Activated naive CD4-positive, alpha-beta T cell treated with Interleukin-2 at 50 U/mL for 16 hours (primary cell): ENCODE results near the gene IMMP2L.

Experiments
- DNase-seq: peaks from one replicate; pipeline ENCODE4 v3.0.0-alpha.2; 2020

IMMP2L gene

DNA sequence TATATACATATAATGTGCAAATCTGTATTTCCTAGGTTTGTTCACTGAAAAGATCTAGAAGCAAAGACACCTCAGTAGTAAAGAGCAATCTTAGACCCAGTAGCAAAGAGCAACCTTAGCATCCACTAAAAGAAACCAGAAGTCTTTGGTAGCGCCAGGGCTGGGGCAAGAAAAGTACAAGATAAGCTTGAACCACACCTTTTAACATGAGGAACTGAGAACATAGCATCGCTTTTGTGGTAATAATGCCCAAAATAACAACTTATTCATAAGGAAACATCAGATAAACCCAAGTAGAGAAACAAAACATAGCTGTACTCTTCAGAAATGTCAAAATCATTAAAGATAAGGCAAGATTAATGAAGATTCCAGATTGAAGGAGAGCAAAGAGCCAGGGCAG, 173.4 kb downstream of the IMMP2L start:
- DNase-seq: no peak

DNA sequence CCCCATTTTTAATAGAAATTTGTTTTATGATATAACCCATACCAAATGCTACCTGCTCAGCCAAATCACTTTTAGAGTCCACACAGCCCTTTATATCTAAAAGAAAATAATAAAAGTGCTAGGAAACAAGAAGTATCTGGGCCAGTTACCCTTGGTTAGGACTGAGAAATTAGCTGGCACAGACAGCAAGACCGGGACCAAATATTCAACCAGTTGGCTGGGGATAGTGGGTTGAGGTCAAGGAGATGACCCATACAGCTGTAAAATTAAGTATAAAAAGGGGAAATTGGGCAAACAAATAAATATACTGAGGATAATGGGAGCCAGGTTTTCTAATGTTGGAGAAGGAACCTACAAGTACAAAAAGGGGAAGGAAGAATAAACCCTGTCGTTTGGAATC, 174.3 kb downstream of the IMMP2L start:
- no peak for DNase-seq

DNA sequence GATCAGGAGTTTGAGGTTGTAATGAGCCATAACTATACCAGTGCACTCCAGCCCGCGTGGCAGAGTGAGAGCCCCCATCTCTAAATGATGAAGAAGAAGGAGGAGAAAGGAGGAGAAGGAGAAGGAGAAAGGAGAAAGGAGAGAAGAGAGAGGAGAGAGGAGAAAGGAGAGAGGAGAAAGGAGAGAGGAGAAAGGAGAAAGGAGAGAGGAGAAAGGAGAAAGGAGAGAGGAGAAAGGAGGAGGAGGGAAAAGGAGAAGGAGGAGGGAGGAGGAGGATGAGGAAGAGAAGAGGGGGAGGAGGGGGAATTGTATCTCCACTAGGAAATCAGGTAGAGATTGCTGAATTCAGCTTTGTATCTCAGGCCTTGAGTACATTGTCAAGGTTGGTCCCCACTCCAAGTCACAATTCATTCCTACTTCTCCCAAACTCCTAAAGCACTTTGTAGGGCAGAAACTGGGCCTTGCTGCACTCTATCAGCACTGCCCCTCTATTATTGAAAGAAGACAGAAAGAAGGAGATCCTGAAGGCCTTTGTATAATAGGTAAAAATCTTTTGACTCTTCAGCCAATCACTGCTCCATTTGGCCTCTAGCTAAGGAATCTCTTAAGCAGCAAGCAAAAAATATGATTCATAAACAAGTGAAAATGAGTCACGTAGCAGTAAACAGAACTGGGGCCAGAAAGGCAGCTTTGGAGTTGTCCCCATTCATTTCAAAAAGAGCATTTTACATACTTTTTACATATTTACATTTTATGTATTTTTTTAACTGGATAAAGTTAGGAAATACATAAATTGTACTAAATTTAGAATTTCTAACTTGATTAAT, 178.0 kb downstream of the IMMP2L start:
- no peak for DNase-seq

GRCh38 chr7:111383133-111383532, 179.2 kb downstream of the IMMP2L start:
- DNase-seq: no peak

GRCh38 chr7:111381590-111381989, 180.7 kb downstream of the IMMP2L start:
- no peak for DNase-seq

- DNase-seq: no peak
These were observed 181.3 kb downstream of the IMMP2L start for GRCh38 chr7:111380945-111381344.

GRCh38 chr7:111374027-111374426, 188.3 kb downstream of the IMMP2L start:
- DNase-seq: no peak

- no peak for DNase-seq
These were observed 190.9 kb downstream of the IMMP2L start for GRCh38 chr7:111371437-111371836.

- no peak for DNase-seq
These were observed 192.3 kb downstream of the IMMP2L start for GRCh38 chr7:111370002-111370401.

DNA sequence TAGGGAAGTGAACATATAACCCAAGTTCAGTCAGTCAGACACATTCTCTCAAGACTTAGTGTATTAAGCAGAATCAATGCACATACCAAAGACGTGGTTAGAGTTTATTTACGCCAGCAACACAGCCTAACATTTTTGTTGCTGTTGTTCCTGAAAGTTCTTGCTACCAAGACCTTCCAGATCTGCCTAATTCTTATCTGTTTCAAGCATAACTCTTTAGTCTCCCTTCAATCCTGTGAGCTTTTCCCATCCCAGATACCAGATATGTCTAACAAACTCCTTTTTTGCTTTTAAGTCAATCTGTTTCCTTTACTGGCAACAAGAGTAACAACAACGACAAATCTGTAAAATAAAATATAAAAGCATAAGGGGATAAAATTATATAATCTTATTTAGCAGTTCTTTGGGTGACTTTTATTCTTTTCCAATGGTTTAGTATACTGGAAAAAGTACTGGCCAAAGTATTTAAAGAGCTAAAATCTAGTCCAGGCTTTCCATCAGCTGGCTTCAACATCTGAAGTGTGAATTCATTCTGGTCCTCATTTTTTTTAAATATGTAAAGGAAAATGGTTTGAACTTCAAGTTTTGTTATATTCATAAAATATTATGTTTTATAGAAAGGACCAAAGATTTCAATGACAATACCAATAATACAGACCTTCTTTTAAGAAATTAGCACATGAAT, 193.8 kb downstream of the IMMP2L start:
- no peak for DNase-seq

- no peak for DNase-seq
These were observed 197.9 kb downstream of the IMMP2L start for GRCh38 chr7:111364413-111364812.

DNA sequence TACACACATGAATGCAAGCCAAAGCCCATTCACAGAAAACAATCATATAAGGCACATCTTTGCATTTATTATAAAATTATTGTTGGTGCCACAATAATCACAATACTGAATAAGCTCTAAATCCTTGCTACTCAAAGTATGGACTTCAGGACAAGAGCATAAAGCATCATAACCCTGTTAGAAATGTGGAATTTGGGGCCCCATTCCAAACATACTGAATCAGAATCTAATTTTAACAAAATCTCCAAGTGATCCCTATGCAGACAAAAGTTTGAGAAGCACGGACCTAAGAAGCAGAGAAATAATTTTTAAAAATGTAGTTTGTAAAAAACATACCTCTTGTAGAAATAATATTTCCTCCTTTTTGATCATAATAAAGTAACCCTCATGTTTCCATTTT, 199.2 kb downstream of the IMMP2L start:
- no peak for DNase-seq

- DNase-seq: no peak
These were observed 199.7 kb downstream of the IMMP2L start for GRCh38 chr7:111362506-111363054.

DNA sequence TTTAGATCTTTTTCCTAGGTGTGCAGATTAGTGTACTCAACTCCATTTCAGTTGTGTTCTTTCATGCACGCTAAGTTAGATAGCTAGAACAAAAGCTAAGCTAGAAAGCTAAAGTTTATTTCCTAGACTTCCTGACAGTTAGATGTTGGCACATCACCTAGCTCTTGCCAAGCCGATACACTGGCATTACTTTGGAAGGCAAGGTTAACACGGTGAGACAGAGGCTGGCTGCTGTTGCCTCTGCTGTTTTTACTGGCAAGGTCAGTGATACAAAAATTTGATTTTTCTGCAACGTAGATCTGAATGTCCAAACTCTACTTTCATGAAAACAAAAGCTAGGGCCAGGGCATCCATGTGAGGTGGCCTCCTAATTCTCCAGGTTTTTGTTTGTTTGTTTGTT, 203.4 kb downstream of the IMMP2L start:
- no peak for DNase-seq

DNA sequence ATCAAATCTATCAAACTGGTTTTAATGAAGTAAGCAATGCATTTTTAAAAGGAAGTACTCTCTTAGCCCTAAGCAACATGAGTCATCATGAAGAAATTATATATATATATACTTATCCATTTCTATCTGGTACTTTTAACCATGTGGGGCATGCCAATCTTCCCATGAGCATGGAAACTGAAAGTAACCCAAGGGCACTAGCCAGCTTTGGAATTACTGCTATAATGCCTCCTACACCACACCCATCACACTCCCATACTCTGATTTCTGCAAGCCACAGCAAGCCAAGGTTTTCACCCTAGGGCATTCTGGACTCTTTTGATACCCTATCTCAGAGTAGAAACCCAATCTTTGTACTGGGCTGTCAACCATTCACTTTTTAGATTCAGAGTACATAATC, 204.6 kb downstream of the IMMP2L start:
- DNase-seq: no peak

DNA sequence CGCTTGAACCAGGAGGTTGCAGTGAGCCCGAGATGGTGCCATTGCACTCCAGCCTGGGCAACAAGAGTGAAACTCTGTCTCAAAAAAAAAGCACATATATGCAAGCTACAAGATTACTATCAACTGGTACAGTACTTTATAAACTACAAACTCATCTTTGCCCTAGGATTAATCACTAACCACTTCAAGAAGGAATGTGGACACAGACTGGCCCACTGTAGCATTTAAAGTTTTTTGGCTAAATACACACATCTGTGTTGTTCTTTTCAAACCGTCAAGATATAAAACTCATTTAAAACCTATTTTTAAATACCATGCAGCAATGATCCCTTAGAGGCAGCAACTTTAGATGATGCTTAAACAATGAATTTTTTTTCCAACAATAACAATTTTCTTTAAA, 205.4 kb downstream of the IMMP2L start:
- no peak for DNase-seq

DNA sequence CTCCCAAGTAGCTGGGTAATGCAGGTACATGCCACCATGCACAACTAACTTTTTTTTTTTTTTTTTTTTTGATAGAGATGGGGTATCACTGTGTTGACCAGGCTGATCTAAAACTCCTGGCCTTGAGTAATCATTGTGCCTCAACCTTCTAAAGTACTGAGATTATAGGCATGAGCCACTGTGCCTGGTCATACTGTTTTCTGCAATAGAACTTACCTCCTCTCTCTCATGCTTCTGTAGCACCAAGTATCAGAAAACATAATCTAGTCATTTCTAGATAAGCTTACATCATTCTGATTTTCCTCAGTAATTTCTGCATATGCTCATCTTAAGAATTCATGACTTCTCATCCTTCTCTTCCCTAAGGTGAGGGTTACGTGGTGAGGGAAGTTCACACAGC, 210.0 kb downstream of the IMMP2L start:
- no peak for DNase-seq

GRCh38 chr7:111346219-111346618, 216.1 kb downstream of the IMMP2L start:
- DNase-seq: no peak

DNA sequence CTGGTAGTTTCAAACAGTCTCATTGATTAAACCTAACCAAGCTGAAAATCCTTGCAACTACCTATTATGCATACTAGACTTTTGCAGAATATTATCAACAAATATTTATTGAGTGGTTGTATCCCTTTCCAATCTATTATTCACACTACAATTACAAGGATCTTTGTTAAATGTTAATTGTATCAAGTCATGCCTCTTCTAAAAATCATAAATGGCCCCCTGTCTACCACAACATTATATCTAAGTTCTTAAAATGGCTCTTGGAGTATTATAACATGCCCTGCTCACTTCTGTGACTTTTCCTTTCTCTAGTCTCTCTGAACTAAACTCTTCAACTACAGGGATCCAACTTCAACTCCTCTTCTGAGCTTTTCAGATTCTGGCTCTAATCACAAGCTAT, 219.3 kb downstream of the IMMP2L start:
- no peak for DNase-seq

GRCh38 chr7:111339006-111339405, 223.3 kb downstream of the IMMP2L start:
- DNase-seq: no peak

GRCh38 chr7:111333010-111333409, 229.3 kb downstream of the IMMP2L start:
- DNase-seq: no peak

DNA sequence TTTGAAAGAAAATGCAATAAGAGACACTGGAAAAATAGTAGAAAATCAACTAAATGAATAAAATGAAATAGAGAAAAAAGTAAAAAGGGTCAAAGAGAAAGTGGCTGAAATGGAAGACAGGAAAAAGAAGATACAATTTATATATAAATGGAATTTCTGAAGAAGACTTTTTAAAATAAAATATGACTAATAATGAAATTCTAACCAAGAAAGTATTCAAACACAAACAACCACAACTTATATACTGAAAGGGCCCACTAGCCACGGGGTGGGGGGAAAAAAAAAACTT, 232.1 kb downstream of the IMMP2L start:
- DNase-seq: no peak

- DNase-seq: no peak
These were observed 232.7 kb downstream of the IMMP2L start for GRCh38 chr7:111329367-111330234.

GRCh38 chr7:111328487-111328886, 233.8 kb downstream of the IMMP2L start:
- no peak for DNase-seq
